Cardiac fibroblast (primary cell): ENCODE results near the gene RALGAPB.

Source experiments
- DNase-seq, 2 donors: peaks; one replicate each; pipeline versions ENCODE4 v3.0.0 to v3.0.0-alpha.2; 2010; ENCODE audit warnings: low read depth in 2 of 2
- H3K4me3 ChIP-seq, 2 donors: replicated peaks in 1 of 2; 1 replicate in 1 of 2; 2 replicates in 1 of 2; pipeline ENCODE4 v1.5.1; 2011; ENCODE audit warnings: low read depth in 2 of 2, low read length in 2 of 2, mild to moderate bottlenecking in 2 of 2, moderate library complexity in 1 of 2
- TF ChIP-seq, protein P1 (sequence below): IDR thresholded peaks from one replicate; pipeline ENCODE4 v1.5.1; 2011; ENCODE audit warnings: low read depth, mild to moderate bottlenecking, low read length, inconsistent platforms

The RALGAPB gene

DNA sequence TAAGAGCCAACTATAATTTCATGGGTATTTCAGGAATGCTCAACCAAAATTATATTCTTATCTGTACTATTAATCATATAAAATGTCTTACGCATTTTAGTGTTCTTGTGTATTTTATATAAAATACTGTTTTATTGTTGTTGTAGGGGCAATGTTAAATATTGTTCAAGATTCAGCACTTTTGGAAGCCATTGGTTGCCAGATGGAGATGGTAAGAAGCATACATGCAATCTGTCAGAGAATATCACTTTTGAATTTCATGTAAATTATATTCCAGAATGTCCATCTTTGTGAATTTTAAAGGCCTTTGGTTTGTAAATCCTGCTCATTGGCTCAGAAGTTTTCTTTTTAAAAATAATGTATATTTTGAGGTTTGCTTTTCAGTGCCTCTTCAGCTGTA lies 58.4 kb downstream of the RALGAPB start:
- no peak overlapping the region for H3K4me3 ChIP-seq
- TF ChIP-seq, protein P1, sequence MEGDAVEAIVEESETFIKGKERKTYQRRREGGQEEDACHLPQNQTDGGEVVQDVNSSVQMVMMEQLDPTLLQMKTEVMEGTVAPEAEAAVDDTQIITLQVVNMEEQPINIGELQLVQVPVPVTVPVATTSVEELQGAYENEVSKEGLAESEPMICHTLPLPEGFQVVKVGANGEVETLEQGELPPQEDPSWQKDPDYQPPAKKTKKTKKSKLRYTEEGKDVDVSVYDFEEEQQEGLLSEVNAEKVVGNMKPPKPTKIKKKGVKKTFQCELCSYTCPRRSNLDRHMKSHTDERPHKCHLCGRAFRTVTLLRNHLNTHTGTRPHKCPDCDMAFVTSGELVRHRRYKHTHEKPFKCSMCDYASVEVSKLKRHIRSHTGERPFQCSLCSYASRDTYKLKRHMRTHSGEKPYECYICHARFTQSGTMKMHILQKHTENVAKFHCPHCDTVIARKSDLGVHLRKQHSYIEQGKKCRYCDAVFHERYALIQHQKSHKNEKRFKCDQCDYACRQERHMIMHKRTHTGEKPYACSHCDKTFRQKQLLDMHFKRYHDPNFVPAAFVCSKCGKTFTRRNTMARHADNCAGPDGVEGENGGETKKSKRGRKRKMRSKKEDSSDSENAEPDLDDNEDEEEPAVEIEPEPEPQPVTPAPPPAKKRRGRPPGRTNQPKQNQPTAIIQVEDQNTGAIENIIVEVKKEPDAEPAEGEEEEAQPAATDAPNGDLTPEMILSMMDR = no peak
- DNase-seq = no peak

- H3K4me3 ChIP-seq = no peak overlapping the region
- DNase-seq = no peak
- TF ChIP-seq, protein P1 = no peak
Observed at GRCh38 chr20:38534756-38535155, 62.1 kb downstream of the RALGAPB start.

DNA sequence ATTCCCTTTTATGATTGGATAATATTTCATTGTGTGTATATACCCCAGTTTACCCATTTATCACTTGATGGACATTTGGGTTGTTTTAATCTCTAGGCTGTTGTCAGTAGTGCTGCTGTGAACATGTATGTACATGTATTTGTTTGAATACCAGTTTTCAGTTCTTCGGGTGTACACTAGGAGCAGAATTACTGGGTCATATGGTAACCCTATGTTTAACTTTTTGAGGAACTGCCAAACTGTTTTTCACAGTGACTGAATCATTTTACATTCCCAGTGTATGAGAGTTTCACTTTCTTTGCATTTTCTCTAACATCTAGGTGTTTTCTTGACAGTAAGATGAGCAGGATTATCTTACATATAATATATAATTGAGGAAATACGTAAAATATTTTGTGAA lies 63.7 kb downstream of the RALGAPB start:
- no peak overlapping the region for H3K4me3 ChIP-seq
- TF ChIP-seq, protein P1 = peak; percentile 4
- DNase-seq = peak in 1 of 2 donors; percentile 37

GRCh38 chr20:38537176-38537575 lies 64.5 kb downstream of the RALGAPB start:
- H3K4me3 ChIP-seq = no peak overlapping the region
- TF ChIP-seq, protein P1 = no peak
- no peak for DNase-seq

GRCh38 chr20:38538789-38539188 lies 66.1 kb downstream of the RALGAPB start:
- no peak for DNase-seq
- no peak overlapping the region for H3K4me3 ChIP-seq
- TF ChIP-seq, protein P1 = no peak

DNA sequence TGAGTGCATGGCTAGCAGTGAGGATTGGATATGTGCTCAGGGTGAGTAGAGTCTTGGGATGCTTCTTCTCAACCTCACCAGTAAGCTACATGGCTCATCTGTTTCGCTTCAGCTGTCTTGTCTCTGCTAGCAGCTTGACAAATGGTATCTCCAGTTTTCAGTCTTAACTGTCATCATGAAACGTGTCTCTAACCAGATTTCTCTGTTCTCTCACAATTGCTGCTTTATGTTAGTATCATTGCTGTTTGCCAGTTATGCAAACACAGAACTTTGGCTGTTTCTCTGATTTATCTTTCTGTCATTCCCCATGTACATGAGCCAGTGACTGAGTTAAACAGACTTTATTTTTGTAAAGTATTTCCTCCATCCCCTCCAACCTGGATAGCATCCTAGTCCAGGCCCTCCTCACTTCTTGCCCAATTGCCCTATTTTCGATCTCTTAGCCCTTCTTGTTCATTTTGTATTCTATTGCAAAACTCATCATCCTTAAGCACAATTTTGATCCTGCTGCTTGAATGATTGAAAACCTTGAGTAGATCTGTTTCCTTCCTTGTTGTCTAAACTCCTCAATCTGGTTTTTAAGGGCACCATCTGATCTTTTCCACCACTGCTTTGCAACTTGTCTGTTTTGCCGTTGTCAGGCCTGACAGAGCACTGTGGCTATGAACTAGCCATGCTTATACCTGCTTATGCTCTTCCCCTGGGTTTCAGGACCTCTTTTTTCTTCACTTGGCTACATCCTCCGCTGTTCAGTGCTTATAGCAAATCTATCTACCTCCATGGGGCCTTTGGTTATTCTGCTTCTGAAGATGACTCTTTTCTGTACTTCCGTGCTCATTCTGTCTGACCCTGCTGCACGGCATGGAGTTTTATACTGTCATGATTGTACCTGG lies 70.6 kb downstream of the RALGAPB start:
- TF ChIP-seq, protein P1 = no peak
- H3K4me3 ChIP-seq = no peak overlapping the region
- peak in 1 of 2 donors; percentile 4 for DNase-seq

GRCh38 chr20:38545771-38546170 lies 73.1 kb downstream of the RALGAPB start:
- TF ChIP-seq, protein P1 = no peak
- no peak for DNase-seq
- H3K4me3 ChIP-seq = no peak overlapping the region
